ENCODE measurements around the gene CBL.

GRCh38 chr11:119160151-119160550, 46.0 kb upstream of the CBL start:
- TF ChIP-seq CTCF (conservative IDR thresholded peaks at IDR 0.05; ENCODE audit: low read length) (no peak), EZH2phosphoT487 (IDR thresholded peaks at IDR 0.05; ENCODE audit: borderline replicate concordance) (no peak)
